HEK293 (cell line): ENCODE data around the gene TOR2A.

ENCODE experiments used
- CTCF ChIP-seq: fragments of 450-650 bp; formaldehyde crosslinking; IDR thresholded peaks from 2 replicates; pipeline ENCODE4 v1.5.1; 2016; ENCODE audit warnings: missing biosample characterization, missing genetic modification characterization
- ELK4 ChIP-seq: IDR thresholded peaks from 2 replicates; pipeline ENCODE4 v1.6.1; 2011; ENCODE audit warnings: mild to moderate bottlenecking, low read depth, low read length, borderline replicate concordance
- MEIS1 ChIP-seq: sonication (generic); formaldehyde crosslinking; IDR thresholded peaks from 2 replicates; pipeline ENCODE4 v1.8.1; 2022; ENCODE audit warnings: missing genetic modification reagents, mild to moderate bottlenecking, borderline replicate concordance
- PRDM10 ChIP-seq: fragments of 450-650 bp; formaldehyde crosslinking; IDR thresholded peaks from 2 replicates; pipeline ENCODE4 v1.5.1; 2016; ENCODE audit warnings: missing biosample characterization, missing genetic modification characterization
- ZFP3 ChIP-seq: fragments of 450-650 bp; formaldehyde crosslinking; IDR thresholded peaks from 2 replicates; pipeline ENCODE4 v1.5.1; 2016; ENCODE audit warnings: low read depth, missing biosample characterization, missing genetic modification characterization
- ZNF146 ChIP-seq: fragments of 450-650 bp; formaldehyde crosslinking; IDR thresholded peaks from 2 replicates; pipeline ENCODE4 v1.5.1; 2016; ENCODE audit warnings: missing biosample characterization, missing genetic modification characterization
- ZNF274 ChIP-seq, 2 experiments: fragments of 200-500 bp in 1 of 2; fragments of 450-650 bp in 1 of 2; sonication (Bioruptor generic) in 1 of 2; formaldehyde crosslinking in 1 of 2; IDR thresholded peaks; 2 replicates each; pipeline versions ENCODE4 v1.5.1 to v1.6.1; 2014 to 2016; ENCODE audit warnings: borderline replicate concordance in 1 of 2, inconsistent platforms in 1 of 2, low read length in 1 of 2, missing biosample characterization in 1 of 2, missing genetic modification characterization in 1 of 2
- ZNF324 ChIP-seq: fragments of 450-650 bp; formaldehyde crosslinking; IDR thresholded peaks from 2 replicates; pipeline ENCODE4 v1.5.1; 2016; ENCODE audit warnings: missing biosample characterization, missing genetic modification characterization
- ZNF677 ChIP-seq: fragments of 450-650 bp; IDR thresholded peaks from 2 replicates; pipeline ENCODE4 v1.5.0; 2018; ENCODE audit warnings: missing biosample characterization, mild to moderate bottlenecking, missing genetic modification characterization, moderate library complexity
- ZNF837 ChIP-seq: fragments of 450-650 bp; formaldehyde crosslinking; IDR thresholded peaks from 2 replicates; pipeline ENCODE4 v1.5.1; 2016; ENCODE audit warnings: missing biosample characterization, missing genetic modification characterization
- TF ChIP-seq, protein P1 (sequence below): fragments of 450-650 bp; formaldehyde crosslinking; IDR thresholded peaks from 2 replicates; pipeline ENCODE4 v1.5.1; 2016; ENCODE audit warnings: missing biosample characterization, missing genetic modification characterization
- TF ChIP-seq, protein P2 (sequence below): fragments of 450-650 bp; formaldehyde crosslinking; IDR thresholded peaks from 2 replicates; pipeline ENCODE4 v1.5.1; 2016; ENCODE audit warnings: missing biosample characterization, missing genetic modification characterization
- TF ChIP-seq, protein P3 (sequence below): fragments of 450-650 bp; IDR thresholded peaks from 2 replicates; pipeline ENCODE4 v1.5.1; 2018; ENCODE audit warnings: missing biosample characterization, mild to moderate bottlenecking, missing genetic modification characterization

DNA sequence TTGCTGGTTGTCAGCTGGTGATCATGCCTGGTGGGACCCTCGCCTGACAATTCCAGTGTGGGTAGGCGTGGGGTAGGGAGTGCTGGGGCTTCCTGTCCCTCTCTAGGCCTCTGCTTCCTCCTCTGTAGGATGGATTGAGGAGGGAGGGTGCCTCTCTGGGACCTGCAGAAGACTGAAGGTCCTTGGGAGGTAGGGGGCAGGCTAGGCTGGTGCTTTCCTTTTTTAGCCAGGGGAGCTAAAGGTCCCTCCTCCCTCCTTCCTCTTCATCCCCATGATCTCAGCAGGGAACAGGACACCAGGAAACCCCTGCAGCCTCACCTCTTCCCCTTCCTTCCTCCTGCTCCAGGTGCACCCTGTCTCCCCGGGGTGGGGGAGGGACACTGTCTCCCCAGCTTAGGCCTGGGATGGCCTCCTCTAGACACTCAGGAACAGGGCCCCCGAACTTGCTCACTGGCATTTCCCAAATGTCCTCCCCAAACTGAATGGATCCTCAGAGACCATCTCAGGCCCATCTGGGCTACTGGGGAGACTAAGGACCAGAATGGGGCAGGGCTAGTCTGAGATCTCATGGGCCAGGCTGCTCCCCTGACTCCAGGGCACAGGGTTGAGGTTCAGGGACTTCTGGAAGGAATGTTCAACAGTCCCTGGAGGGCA is 35.0 kb upstream of the TOR2A start:
- TF ChIP-seq ZNF677 (tag by site-specific recombination) = no peak
- no peak for TF ChIP-seq MEIS1
- no peak for TF ChIP-seq PRDM10 (tag by site-specific recombination)
- no peak for TF ChIP-seq CTCF (tag by site-specific recombination)
- TF ChIP-seq, protein P1, sequence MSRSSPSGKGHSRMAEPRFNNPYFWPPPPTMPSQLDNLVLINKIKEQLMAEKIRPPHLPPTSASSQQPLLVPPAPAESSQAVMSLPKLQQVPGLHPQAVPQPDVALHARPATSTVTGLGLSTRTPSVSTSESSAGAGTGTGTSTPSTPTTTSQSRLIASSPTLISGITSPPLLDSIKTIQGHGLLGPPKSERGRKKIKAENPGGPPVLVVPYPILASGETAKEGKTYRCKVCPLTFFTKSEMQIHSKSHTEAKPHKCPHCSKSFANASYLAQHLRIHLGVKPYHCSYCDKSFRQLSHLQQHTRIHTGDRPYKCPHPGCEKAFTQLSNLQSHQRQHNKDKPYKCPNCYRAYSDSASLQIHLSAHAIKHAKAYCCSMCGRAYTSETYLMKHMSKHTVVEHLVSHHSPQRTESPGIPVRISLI (tag by site-specific recombination) = no peak
- TF ChIP-seq, protein P2, sequence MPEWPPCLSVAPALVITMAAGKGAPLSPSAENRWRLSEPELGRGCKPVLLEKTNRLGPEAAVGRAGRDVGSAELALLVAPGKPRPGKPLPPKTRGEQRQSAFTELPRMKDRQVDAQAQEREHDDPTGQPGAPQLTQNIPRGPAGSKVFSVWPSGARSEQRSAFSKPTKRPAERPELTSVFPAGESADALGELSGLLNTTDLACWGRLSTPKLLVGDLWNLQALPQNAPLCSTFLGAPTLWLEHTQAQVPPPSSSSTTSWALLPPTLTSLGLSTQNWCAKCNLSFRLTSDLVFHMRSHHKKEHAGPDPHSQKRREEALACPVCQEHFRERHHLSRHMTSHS = no peak
- TF ChIP-seq ZNF274 (IDR thresholded peaks at IDR 0.05; ENCODE audit: low read length) = no peak
- no peak for TF ChIP-seq ZNF274 (tag by site-specific recombination; IDR thresholded peaks at IDR 0.05; ENCODE audit: borderline replicate concordance)
- TF ChIP-seq ZNF146 (tag by site-specific recombination) = no peak
- TF ChIP-seq ZFP3 (tag by site-specific recombination) = no peak
- no peak for TF ChIP-seq ELK4
- no peak for TF ChIP-seq ZNF324 (tag by site-specific recombination)
- TF ChIP-seq, protein P3, sequence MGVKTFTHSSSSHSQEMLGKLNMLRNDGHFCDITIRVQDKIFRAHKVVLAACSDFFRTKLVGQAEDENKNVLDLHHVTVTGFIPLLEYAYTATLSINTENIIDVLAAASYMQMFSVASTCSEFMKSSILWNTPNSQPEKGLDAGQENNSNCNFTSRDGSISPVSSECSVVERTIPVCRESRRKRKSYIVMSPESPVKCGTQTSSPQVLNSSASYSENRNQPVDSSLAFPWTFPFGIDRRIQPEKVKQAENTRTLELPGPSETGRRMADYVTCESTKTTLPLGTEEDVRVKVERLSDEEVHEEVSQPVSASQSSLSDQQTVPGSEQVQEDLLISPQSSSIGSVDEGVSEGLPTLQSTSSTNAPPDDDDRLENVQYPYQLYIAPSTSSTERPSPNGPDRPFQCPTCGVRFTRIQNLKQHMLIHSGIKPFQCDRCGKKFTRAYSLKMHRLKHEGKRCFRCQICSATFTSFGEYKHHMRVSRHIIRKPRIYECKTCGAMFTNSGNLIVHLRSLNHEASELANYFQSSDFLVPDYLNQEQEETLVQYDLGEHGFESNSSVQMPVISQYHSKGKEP (tag by site-specific recombination) = no peak
- no peak for TF ChIP-seq ZNF837
